WTC11 (cell line): Measurements from ENCODE around the gene GRK4. TPM values are rescaled to one million over a fixed set of nuclear protein-coding genes. Genes with fewer than 3 reads are reported as not detected.

Experiments used
- ATAC-seq: fragments of 200-7000 bp; cut with Tn5 transposase; 2 replicates; pipeline ENCODE4 v1.10.0; 2021; ENCODE audit warnings: mild to moderate bottlenecking, moderate library complexity
- CTCF ChIA-PET: fragments of 300-600 bp; sonication (Branson Sonifier 250); formaldehyde crosslinking; loops from one replicate; lab custom pipeline; 2021; ENCODE audit warnings: antibody characterized with exemption; lab: Charles Lee
- POLR2A ChIA-PET: fragments of 350-600 bp; sonication (Branson Sonifier 250); formaldehyde crosslinking; loops from one replicate; lab custom pipeline; 2021; ENCODE audit warnings: antibody characterized with exemption; lab: Charles Lee
- DNase-seq: peaks from one replicate; pipeline ENCODE4 v3.0.0; 2021; ENCODE audit warnings: low spot score
- H3K27ac Mint-ChIP-seq: 2 replicates; pipeline ENCODE4 v1.8.0; 2021; ENCODE audit warnings: mixed read lengths
- H3K27me3 Mint-ChIP-seq: 2 replicates; pipeline ENCODE4 v1.8.0; 2021; ENCODE audit warnings: low read depth, mild to moderate bottlenecking, moderate library complexity, mixed read lengths
- H3K36me3 Mint-ChIP-seq: 2 replicates; pipeline ENCODE4 v1.8.0; 2021; ENCODE audit warnings: mixed read lengths
- H3K4me1 Mint-ChIP-seq: 2 replicates; pipeline ENCODE4 v1.8.0; 2022; ENCODE audit warnings: mixed read lengths
- H3K4me3 Mint-ChIP-seq: 2 replicates; pipeline ENCODE4 v1.8.0; 2021; ENCODE audit warnings: mild to moderate bottlenecking, moderate library complexity, mixed read lengths
- H3K9me3 Mint-ChIP-seq: 2 replicates; pipeline ENCODE4 v1.8.0; 2021; ENCODE audit warnings: mixed read lengths
- ARID4B ChIP-seq: sonication (generic); formaldehyde crosslinking; IDR thresholded peaks from 2 replicates; pipeline ENCODE4 v1.8.0; 2023; ENCODE audit warnings: missing genetic modification reagents, mild to moderate bottlenecking, borderline replicate concordance
- E2F1 ChIP-seq: sonication (generic); formaldehyde crosslinking; IDR thresholded peaks from 2 replicates; pipeline ENCODE4 v1.8.0; 2022; ENCODE audit warnings: mild to moderate bottlenecking, missing genetic modification reagents
- NFE2L1 ChIP-seq: sonication (generic); formaldehyde crosslinking; IDR thresholded peaks from 2 replicates; pipeline ENCODE4 v1.8.1; 2023; ENCODE audit warnings: missing genetic modification reagents
- PRDM15 ChIP-seq: sonication (generic); formaldehyde crosslinking; IDR thresholded peaks from 2 replicates; pipeline ENCODE4 v1.8.0; 2022; ENCODE audit warnings: missing genetic modification reagents
- RELA ChIP-seq: sonication (generic); formaldehyde crosslinking; IDR thresholded peaks from 2 replicates; pipeline ENCODE4 v1.8.1; 2022; ENCODE audit warnings: missing genetic modification reagents, mild to moderate bottlenecking, borderline replicate concordance
- SOX15 ChIP-seq: fragments of 250-450 bp; sonication (Bioruptor Pico); IDR thresholded peaks from 2 replicates; pipeline ENCODE4 v1.9.0; 2021; ENCODE audit warnings: mild to moderate bottlenecking
- TEAD1 ChIP-seq: sonication (generic); formaldehyde crosslinking; IDR thresholded peaks from 2 replicates; pipeline ENCODE4 v1.8.0; 2022; ENCODE audit warnings: mild to moderate bottlenecking, missing genetic modification reagents
- TEAD4 ChIP-seq: sonication (generic); formaldehyde crosslinking; IDR thresholded peaks from 2 replicates; pipeline ENCODE4 v1.8.0; 2022; ENCODE audit warnings: mild to moderate bottlenecking, missing genetic modification reagents
- ZNF138 ChIP-seq: sonication (generic); formaldehyde crosslinking; conservative IDR thresholded peaks from 2 replicates; pipeline ENCODE4 v1.8.1; 2022; ENCODE audit warnings: mild to moderate bottlenecking, moderate library complexity, missing genetic modification reagents
- ZNF219 ChIP-seq: sonication (generic); formaldehyde crosslinking; IDR thresholded peaks from 2 replicates; pipeline ENCODE4 v1.8.0; 2023; ENCODE audit warnings: missing genetic modification reagents, mild to moderate bottlenecking, borderline replicate concordance
- ZNF671 ChIP-seq: fragments of 250-450 bp; sonication (Bioruptor Pico); IDR thresholded peaks from 2 replicates; pipeline ENCODE4 v1.8.0; 2021; ENCODE audit warnings: mild to moderate bottlenecking
- total RNA-seq: library from RNA; stranded (reverse); gene quantifications from 3 replicates; pipeline ENCODE4 v1.2.3, GENCODE V29; 2021
- TF ChIP-seq, protein P1 (sequence below): sonication (generic); formaldehyde crosslinking; IDR thresholded peaks from 2 replicates; pipeline ENCODE4 v1.8.1; 2022; ENCODE audit warnings: low read depth, mild to moderate bottlenecking, moderate library complexity, missing genetic modification reagents, borderline replicate concordance
- TF ChIP-seq, protein P2 (sequence below): sonication (generic); formaldehyde crosslinking; IDR thresholded peaks from 2 replicates; pipeline ENCODE4 v1.8.1; 2023; ENCODE audit warnings: mild to moderate bottlenecking, moderate library complexity, missing genetic modification reagents
- TF ChIP-seq, protein P3 (sequence below): fragments of 250-450 bp; sonication (Bioruptor Pico); IDR thresholded peaks from 2 replicates; pipeline ENCODE4 v1.9.0; 2021; ENCODE audit warnings: mild to moderate bottlenecking, borderline replicate concordance
- TF ChIP-seq, protein P4 (sequence below): fragments of 250-450 bp; sonication (Bioruptor Pico); IDR thresholded peaks from 2 replicates; pipeline ENCODE4 v2.1.2; 2022; ENCODE audit warnings: mild to moderate bottlenecking, moderate library complexity
- TF ChIP-seq, protein P5 (sequence below): fragments of 250-450 bp; sonication (Bioruptor Pico); IDR thresholded peaks from 2 replicates; pipeline ENCODE4 v1.9.0; 2021; ENCODE audit warnings: mild to moderate bottlenecking

GRK4 gene
- total RNA-seq, 1 experiment from 2014 or later = 1.4 TPM

- H3K27ac Mint-ChIP-seq = peak overlapping the region; percentile 25; the same call in 1 of the 2 replicates
- CTCF ChIA-PET = no interaction called here
- H3K4me3 Mint-ChIP-seq = no peak overlapping the region
- peaks cover 4% of the 10 kb centered on the region; the same call in 1 of the 2 replicates for H3K4me1 Mint-ChIP-seq
- H3K27me3 Mint-ChIP-seq = peaks cover 4% of the 10 kb centered on the region; the same call in 1 of the 2 replicates
- ATAC-seq (no peak), DNase-seq (no peak)
- peaks cover 9% of the 10 kb centered on the region; the same call in 1 of the 2 replicates for H3K9me3 Mint-ChIP-seq
- POLR2A ChIA-PET = no interaction called here
- H3K36me3 Mint-ChIP-seq = no peaks in the 10 kb centered on the region
- TF ChIP-seq E2F1 (CRISPR knock-in tag) (no peak), TEAD1 (CRISPR knock-in tag) (no peak), ZNF219 (CRISPR knock-in tag) (no peak), ARID4B (CRISPR knock-in tag) (no peak), RELA (CRISPR knock-in tag) (no peak), ZNF671 (no peak), NFE2L1 (CRISPR knock-in tag) (no peak), SOX15 (CRISPR knock-in tag) (no peak), PRDM15 (CRISPR knock-in tag) (no peak), ZNF138 (CRISPR knock-in tag) (no peak), TEAD4 (CRISPR knock-in tag) (no peak)
- TF ChIP-seq, protein P1, sequence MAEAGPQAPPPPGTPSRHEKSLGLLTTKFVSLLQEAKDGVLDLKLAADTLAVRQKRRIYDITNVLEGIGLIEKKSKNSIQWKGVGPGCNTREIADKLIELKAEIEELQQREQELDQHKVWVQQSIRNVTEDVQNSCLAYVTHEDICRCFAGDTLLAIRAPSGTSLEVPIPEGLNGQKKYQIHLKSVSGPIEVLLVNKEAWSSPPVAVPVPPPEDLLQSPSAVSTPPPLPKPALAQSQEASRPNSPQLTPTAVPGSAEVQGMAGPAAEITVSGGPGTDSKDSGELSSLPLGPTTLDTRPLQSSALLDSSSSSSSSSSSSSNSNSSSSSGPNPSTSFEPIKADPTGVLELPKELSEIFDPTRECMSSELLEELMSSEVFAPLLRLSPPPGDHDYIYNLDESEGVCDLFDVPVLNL (CRISPR knock-in tag) = no peak
- TF ChIP-seq, protein P2, sequence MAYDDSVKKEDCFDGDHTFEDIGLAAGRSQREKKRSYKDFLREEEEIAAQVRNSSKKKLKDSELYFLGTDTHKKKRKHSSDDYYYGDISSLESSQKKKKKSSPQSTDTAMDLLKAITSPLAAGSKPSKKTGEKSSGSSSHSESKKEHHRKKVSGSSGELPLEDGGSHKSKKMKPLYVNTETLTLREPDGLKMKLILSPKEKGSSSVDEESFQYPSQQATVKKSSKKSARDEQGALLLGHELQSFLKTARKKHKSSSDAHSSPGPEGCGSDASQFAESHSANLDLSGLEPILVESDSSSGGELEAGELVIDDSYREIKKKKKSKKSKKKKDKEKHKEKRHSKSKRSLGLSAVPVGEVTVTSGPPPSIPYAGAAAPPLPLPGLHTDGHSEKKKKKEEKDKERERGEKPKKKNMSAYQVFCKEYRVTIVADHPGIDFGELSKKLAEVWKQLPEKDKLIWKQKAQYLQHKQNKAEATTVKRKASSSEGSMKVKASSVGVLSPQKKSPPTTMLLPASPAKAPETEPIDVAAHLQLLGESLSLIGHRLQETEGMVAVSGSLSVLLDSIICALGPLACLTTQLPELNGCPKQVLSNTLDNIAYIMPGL (CRISPR knock-in tag) = no peak
- TF ChIP-seq, protein P3, sequence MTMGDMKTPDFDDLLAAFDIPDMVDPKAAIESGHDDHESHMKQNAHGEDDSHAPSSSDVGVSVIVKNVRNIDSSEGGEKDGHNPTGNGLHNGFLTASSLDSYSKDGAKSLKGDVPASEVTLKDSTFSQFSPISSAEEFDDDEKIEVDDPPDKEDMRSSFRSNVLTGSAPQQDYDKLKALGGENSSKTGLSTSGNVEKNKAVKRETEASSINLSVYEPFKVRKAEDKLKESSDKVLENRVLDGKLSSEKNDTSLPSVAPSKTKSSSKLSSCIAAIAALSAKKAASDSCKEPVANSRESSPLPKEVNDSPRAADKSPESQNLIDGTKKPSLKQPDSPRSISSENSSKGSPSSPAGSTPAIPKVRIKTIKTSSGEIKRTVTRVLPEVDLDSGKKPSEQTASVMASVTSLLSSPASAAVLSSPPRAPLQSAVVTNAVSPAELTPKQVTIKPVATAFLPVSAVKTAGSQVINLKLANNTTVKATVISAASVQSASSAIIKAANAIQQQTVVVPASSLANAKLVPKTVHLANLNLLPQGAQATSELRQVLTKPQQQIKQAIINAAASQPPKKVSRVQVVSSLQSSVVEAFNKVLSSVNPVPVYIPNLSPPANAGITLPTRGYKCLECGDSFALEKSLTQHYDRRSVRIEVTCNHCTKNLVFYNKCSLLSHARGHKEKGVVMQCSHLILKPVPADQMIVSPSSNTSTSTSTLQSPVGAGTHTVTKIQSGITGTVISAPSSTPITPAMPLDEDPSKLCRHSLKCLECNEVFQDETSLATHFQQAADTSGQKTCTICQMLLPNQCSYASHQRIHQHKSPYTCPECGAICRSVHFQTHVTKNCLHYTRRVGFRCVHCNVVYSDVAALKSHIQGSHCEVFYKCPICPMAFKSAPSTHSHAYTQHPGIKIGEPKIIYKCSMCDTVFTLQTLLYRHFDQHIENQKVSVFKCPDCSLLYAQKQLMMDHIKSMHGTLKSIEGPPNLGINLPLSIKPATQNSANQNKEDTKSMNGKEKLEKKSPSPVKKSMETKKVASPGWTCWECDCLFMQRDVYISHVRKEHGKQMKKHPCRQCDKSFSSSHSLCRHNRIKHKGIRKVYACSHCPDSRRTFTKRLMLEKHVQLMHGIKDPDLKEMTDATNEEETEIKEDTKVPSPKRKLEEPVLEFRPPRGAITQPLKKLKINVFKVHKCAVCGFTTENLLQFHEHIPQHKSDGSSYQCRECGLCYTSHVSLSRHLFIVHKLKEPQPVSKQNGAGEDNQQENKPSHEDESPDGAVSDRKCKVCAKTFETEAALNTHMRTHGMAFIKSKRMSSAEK (CRISPR knock-in tag) = no peak
- TF ChIP-seq, protein P4, sequence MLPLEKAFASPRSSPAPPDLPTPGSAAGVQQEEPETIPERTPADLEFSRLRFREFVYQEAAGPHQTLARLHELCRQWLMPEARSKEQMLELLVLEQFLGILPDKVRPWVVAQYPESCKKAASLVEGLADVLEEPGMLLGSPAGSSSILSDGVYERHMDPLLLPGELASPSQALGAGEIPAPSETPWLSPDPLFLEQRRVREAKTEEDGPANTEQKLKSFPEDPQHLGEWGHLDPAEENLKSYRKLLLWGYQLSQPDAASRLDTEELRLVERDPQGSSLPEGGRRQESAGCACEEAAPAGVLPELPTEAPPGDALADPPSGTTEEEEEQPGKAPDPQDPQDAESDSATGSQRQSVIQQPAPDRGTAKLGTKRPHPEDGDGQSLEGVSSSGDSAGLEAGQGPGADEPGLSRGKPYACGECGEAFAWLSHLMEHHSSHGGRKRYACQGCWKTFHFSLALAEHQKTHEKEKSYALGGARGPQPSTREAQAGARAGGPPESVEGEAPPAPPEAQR = no peak
- TF ChIP-seq, protein P5, sequence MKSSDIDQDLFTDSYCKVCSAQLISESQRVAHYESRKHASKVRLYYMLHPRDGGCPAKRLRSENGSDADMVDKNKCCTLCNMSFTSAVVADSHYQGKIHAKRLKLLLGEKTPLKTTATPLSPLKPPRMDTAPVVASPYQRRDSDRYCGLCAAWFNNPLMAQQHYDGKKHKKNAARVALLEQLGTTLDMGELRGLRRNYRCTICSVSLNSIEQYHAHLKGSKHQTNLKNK (CRISPR knock-in tag) = no peak
Observed at GRCh38 chr4:3069661-3070199, 106.4 kb downstream of the GRK4 start.
